NCI-H524 treated with DMSO at 0.1 percent for 48 hours (cell line): ENCODE measurements around the gene MAGEB10.
"Not testable (repeated sequence)": the region's sequence is repeated elsewhere in the genome, so short reads cannot be mapped to it uniquely, and the experiment has no call there.

Experiments
- DNase-seq: peaks from one replicate; lab custom pipeline; 2025; lab: John Stamatoyannopoulos, UW

The MAGEB10 gene, protein sequence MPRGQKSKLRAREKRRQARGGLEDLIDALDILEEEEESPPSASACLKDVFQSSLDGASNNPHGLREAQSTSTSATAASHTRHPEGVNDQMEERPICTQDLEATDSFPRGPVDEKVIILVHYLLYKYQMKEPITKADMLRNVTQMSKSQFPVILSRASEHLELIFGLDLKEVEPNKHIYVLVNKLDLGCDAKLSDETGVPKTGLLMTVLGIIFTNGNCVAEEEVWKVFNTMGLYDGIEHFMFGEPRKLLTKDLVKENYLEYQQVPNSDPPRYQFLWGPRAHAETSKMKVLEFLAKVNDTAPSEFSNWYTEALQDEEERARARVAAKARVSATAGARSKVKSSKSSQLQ

DNA sequence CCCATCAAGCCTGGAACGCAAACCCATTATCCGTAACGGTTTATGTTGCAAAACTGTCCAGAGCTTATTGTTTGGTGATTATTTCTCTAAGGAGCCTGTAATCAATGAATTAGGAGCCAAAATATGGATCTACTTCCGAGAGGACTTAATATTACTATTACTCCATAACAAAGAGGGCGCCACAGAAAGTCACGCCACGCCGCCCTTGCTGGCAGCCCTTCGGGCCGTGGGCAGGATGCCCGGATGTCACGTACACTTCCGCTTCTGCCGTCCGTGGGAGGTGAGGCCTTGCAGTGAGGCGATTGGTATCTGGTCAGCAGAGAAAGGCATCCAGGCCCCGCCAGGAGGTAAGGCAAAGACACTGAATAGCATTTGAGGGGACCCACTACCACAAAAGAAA, at the start of gene MAGEB10:
TSS of gene MAGEB10 (plus strand) at position 301 of the 400 bp plus-strand sequence. CDS start 13,317 bp downstream, outside the sequence.
- DNase-seq: no peak

- no peak for DNase-seq
Observed at GRCh38 chrX:27765718-27766117, 42.1 kb upstream of the MAGEB10 start.

DNA sequence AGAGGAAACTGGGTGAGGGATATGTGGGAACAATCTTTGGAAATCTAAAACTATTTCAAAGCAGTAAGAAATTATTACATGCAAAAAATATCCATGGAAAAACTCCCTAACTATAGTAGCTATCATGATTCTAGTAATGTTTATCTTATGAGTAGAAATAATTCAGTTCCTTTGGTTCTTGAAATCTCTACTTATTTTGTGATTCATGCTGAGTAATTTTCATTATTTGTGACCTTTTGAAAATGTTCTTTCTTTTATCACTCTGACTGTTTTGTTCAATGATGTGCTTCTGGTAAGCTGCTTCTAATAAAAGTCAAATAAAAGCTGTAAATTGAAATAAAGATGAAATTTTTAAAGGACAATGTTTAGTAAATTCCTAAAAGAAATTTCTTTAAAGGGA, 40.4 kb upstream of the MAGEB10 start:
- DNase-seq: no peak

GRCh38 chrX:27775984-27776383, 31.8 kb upstream of the MAGEB10 start:
- no peak for DNase-seq

DNA sequence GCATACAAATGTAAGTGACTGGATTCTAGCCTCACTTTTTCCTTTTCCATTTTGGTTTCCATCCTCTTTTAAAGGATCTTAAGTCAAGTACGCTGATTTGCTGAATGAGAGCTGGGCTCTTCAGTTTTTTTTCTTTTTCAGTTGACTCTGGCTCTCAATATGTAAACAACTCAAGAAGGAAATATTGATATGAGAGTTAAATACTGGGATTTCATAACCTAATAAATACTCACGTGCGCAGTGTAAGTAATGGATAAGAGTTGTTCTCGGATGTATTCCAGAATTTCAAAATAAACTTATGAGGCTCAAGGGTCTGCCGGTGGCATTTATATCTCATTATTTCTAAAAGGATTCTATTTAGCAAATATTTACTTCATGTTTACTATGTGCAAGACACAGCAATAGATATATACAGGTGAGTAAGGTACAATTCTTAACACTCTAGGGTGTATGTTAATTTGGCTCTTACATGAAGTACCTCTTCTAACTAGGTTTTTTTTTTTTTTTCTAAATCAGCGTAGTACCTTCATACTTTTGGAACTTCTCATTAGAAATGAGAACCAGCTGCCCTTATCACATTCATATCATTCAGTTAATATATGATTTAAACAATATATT, 11.0 kb upstream of the MAGEB10 start:
- DNase-seq: no peak

DNA sequence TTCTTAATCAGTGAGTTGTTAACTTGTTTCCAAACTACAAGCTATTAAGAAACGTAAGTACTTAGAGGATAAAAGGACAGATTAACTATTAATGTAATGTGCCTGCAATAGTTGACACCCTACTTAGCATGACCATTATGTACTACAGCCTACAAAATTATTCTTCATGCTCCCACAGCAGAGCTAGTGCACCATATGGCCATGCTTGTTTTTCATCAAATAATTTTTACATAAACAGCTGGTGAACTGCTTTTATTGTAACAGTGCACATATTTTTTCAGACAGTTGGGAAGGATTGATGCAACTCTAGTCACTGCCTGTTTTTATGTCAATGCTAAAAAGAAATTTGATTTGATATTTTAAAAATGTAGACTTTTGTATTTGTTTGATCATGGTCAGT, 10.2 kb upstream of the MAGEB10 start:
- peak; percentile 93 for DNase-seq

DNA sequence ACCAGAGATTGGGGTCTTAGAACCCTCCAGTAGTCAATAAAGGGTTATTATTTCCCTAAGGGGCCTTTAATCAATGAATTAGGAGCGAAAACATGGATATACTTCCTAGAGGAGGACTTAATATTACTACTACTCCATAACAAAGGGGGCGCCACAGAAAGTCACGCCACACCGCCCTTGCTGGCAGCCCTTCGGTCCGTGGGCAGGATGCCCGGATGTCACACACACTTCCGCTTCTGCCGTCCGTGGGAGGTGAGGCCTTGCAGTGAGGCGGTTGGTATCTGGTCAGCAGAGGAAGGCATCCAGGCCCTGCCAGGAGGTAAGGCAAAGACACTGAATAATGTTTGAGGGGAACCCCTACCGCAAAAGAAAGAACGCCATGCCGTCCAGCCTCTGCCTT, 436 bp downstream of the MAGEB10 start:
- no peak for DNase-seq

DNA sequence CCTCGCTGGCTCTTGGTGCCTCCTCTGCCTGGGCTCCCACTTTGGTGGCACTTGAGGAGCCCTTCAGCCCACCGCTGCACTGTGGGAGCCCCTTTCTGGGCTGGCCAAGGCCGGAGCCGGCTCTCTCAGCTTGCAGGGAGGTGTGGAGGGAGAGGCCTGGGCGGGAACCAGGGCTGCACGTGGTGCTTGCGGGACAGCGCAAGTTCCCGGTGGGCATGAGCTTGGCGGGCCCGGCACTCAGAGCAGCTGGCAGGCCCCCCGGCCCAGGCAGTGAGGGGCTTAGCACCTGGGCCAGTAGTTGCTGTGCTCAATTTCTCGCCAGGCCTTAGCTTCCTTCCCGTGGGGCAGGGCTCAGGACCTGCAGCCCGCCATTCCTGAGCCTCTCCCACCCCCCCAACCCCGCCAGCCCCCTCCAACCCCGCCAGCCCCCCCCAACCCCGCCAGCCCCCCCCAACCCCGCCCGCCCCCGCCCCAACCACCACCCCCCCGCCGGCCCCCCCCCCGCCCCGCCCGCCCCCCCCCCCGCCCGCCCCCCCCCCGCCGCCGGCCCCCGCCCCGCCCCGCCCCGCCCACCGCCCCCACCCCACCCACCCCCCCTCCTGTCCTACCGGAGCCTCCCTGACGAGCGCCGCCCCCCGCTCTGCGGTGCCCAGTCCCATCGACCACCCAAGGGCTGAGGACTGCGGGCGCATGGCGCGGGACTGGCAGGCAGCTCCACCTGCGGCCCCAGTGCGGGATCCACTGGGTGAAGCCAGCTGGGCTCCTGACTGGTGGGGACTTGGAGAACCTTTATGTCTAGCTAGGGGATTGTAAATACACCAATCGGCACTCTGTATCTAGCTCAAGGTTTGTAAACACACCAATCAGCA, 1.4 kb downstream of the MAGEB10 start:
- DNase-seq: not testable (repeated sequence)

DNA sequence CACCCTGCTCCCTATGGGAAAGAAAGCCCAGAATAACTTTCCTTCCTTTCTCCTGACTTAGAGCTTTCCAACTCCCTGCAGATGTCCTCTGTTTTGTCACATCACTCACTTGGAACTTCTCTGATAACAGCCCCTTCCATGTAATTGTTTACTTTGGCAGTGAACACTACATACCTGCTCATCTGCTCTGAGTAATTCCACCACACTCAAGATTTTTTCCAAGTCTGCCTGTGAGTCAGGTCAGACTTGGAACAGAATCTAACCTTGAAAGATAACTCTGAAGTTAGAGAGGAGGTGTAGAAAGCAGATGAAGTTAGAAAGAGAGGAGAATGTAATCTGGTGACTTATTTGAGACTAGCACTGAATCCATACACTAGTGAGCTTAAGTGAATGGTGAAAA, 7.4 kb downstream of the MAGEB10 start:
- no peak for DNase-seq

- DNase-seq: no peak
Observed at GRCh38 chrX:27823812-27824211, 16.0 kb downstream of the MAGEB10 start.

DNA sequence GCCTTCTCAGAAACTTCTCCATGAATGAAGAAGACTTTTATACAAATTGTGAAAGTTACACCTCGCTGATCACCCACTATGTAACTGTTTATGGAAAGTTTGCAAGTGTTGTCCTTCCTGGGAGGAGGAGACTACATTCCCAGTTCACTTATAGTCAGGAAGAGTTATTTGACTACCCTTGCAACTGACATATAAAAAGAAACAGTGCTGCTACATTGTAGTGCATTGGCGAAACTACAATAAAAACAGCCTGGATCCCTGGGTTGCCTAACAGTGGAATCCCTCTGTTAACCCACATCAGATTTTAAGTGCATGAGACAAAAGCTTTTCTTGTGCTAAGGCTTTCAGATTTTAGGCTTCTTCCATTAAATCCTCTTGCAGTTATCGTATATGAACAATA, 30.4 kb downstream of the MAGEB10 start:
- no peak for DNase-seq

DNA sequence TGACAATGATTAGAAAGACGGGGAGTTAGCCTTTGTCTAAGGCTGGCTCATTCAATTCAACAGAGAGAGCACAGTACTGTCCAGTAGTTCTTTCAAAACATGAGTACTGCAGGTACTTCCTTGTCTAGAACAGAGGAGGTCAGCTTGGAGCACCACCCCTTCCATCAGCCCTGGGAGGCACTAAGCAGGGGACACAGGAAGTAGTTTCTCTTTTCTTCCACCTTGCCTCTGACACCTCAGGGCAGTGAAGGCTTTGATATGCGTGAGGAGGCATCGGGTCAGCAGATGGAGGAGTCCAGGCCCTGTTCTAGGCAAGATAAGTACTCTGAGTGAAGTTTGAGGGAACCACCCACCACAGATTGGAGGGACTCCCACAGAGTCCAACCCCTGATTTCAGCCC, 33.1 kb downstream of the MAGEB10 start:
- no peak for DNase-seq

DNA sequence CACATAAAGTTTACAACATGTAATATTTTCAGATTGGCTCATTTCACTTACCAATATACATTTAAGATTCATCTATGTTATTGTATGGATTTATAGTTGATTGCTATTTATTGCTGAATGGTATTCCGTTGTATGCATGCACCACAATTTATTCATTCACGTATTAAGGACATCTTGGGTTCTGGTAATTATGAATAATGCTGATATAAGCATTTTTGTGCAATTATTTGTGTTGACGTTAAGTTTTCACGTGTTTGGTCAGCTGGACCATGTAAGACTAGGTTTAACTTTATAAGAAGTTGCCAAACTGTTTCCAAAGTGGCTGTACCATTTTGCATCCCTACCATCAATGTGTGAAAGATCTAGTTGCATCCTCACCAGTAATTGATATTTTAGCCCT, 35.1 kb downstream of the MAGEB10 start:
- DNase-seq: no peak

GRCh38 chrX:27860337-27860736, 52.5 kb downstream of the MAGEB10 start:
- peak; percentile 49 for DNase-seq

GRCh38 chrX:27863809-27864208, 56.0 kb downstream of the MAGEB10 start:
- DNase-seq: no peak
